Fibroblast of lung (primary cell): ENCODE measurements around the gene CT83. TPM values are rescaled to one million over a fixed set of nuclear protein-coding genes. Genes with fewer than 3 reads are reported as not detected.

Source experiments
- DNase-seq, 2 donors: peaks; one replicate each; pipeline versions ENCODE4 v3.0.0 to v3.0.0-alpha.2; 2010; ENCODE audit warnings: low read depth in 2 of 2
- H2AFZ ChIP-seq: 2 replicates; pipeline ENCODE4 v1.5.1; 2012; ENCODE audit warnings: low read length, control low read depth, inconsistent platforms
- H3K27ac ChIP-seq: 2 replicates; pipeline ENCODE4 v1.5.1; 2011; ENCODE audit warnings: low read length, control low read depth; ENCODE audit not compliant: insufficient read depth
- H3K27me3 ChIP-seq: 2 replicates; pipeline ENCODE4 v1.5.1; 2011; ENCODE audit warnings: mild to moderate bottlenecking, low read length; ENCODE audit not compliant: control insufficient read depth, insufficient read depth
- H3K36me3 ChIP-seq: 2 replicates; pipeline ENCODE4 v1.5.1; 2011; ENCODE audit warnings: low read length; ENCODE audit not compliant: control insufficient read depth, insufficient read depth
- H3K4me1 ChIP-seq: 2 replicates; pipeline ENCODE4 v1.5.1; 2011; ENCODE audit warnings: low read length; ENCODE audit not compliant: control insufficient read depth, insufficient read depth; ENCODE audit errors: extremely low read depth
- H3K4me2 ChIP-seq: 2 replicates; pipeline ENCODE4 v1.5.1; 2011; ENCODE audit warnings: low read length, control low read depth; ENCODE audit not compliant: insufficient read depth; ENCODE audit errors: extremely low read depth
- H3K4me3 ChIP-seq, 4 experiments: fragments of 200-600 bp in 1 of 4; sonication (generic) in 1 of 4; replicated peaks in 1 of 4; 2 replicates each; pipeline ENCODE4 v1.5.1; 2011 to 2016; ENCODE audit warnings: low read length in 4 of 4, low read depth in 3 of 4, mild to moderate bottlenecking in 3 of 4, control low read depth in 2 of 4, inconsistent platforms in 1 of 4, mixed read lengths in 1 of 4; ENCODE audit not compliant: insufficient read depth in 1 of 4; ENCODE audit errors: control extremely low read depth in 1 of 4
- H3K79me2 ChIP-seq: 2 replicates; pipeline ENCODE4 v1.5.1; 2012; ENCODE audit warnings: mild to moderate bottlenecking, low read length, inconsistent platforms; ENCODE audit not compliant: control insufficient read depth, insufficient read depth
- H3K9ac ChIP-seq: 2 replicates; pipeline ENCODE4 v1.5.1; 2011; ENCODE audit warnings: mild to moderate bottlenecking, low read length, control low read depth; ENCODE audit not compliant: insufficient read depth
- H3K9me3 ChIP-seq: 2 replicates; pipeline ENCODE4 v1.5.1; 2012; ENCODE audit warnings: low read depth, low read length; ENCODE audit not compliant: control insufficient read depth, insufficient read depth
- H4K20me1 ChIP-seq: 2 replicates; pipeline ENCODE4 v1.5.1; 2011; ENCODE audit warnings: low read length; ENCODE audit not compliant: control insufficient read depth, insufficient read depth; ENCODE audit errors: extremely low read depth
- CTCF ChIP-seq, 2 donors: IDR thresholded peaks in 1 of 2; conservative IDR thresholded peaks in 1 of 2; 1 replicate in 1 of 2; 2 replicates in 1 of 2; pipeline ENCODE4 v1.5.1; 2011 to 2012; ENCODE audit warnings: low read length in 2 of 2, control low read depth in 1 of 2, inconsistent platforms in 1 of 2, low read depth in 1 of 2, mild to moderate bottlenecking in 1 of 2
- EZH2 ChIP-seq: IDR thresholded peaks from 2 replicates; pipeline ENCODE4 v1.5.1; 2012; ENCODE audit warnings: low read length, control low read depth, mild to moderate bottlenecking; ENCODE audit errors: missing control alignments
- polyA plus RNA-seq, 2 donors: library from polyadenylated mRNA; depleted of rRNA in 1 of 2; stranded (reverse) in 1 of 2; unstranded in 1 of 2; fragments of >200 nt; gene quantifications; 2 replicates each; pipeline ENCODE4 v1.2.1, GENCODE V29; 2011 to 2012; ENCODE audit warnings: missing spikeins in 1 of 2
- total RNA-seq: library from RNA; depleted of rRNA; stranded (reverse); fragments of >200 nt; gene quantifications from 2 replicates; pipeline ENCODE4 v1.2.1, GENCODE V29; 2014

CT83 gene
- total and polyA plus RNA-seq, 2 donors (not counting 1 experiment from before 2014, with no cell fraction given), result not detected

GRCh38 chrX:116436358-116436816, 26.4 kb downstream of the CT83 start, which contains the start of gene SLC6A14:
TSS of gene SLC6A14 (plus strand) at chrX:116436606. CDS start at chrX:116436710, 104 bp downstream.
- Histone ChIP-seq H3K27me3 (no peaks in the 10 kb centered on the region), H3K79me2 (no peaks in the 10 kb centered on the region), H3K9ac (no peak within 1 kb of the TSS), H4K20me1 (no peaks in the 10 kb centered on the region), H3K4me2 (no peak within 1 kb of the TSS), H3K9me3 (no peaks in the 10 kb centered on the region), H3K36me3 (no peaks in the 10 kb centered on the region), H3K4me3 (no peak within 1 kb of the TSS), H3K4me1 (no peaks in the 10 kb centered on the region), H2AFZ (no peak within 1 kb of the TSS), H3K27ac (no peak within 1 kb of the TSS)
- no peak for TF ChIP-seq EZH2
- TF ChIP-seq CTCF (conservative IDR thresholded peaks at IDR 0.05 in 1 of 2, IDR thresholded peaks at IDR 0.05 in 1 of 2; ENCODE audit: low read depth in 1 of 2, low read length in 2 of 2), result no peak
- DNase-seq, result no peak

GRCh38 chrX:116435597-116435996, 27.2 kb downstream of the CT83 start:
- H3K36me3 ChIP-seq, result no peaks in the 10 kb centered on the region
- no peak overlapping the region for H2AFZ ChIP-seq
- H3K9me3 ChIP-seq, result no peaks in the 10 kb centered on the region
- no peak overlapping the region for H3K4me3 ChIP-seq
- H4K20me1 ChIP-seq, result no peaks in the 10 kb centered on the region
- H3K4me1 ChIP-seq, result no peaks in the 10 kb centered on the region
- TF ChIP-seq CTCF (conservative IDR thresholded peaks at IDR 0.05 in 1 of 2, IDR thresholded peaks at IDR 0.05 in 1 of 2; ENCODE audit: low read depth in 1 of 2, low read length in 2 of 2) (no peak), EZH2 (no peak)
- no peak overlapping the region for H3K27ac ChIP-seq
- no peak overlapping the region for H3K4me2 ChIP-seq
- no peaks in the 10 kb centered on the region for H3K79me2 ChIP-seq
- DNase-seq, result no peak
- H3K9ac ChIP-seq, result no peak overlapping the region
- no peaks in the 10 kb centered on the region for H3K27me3 ChIP-seq

GRCh38 chrX:116427978-116428377, 34.8 kb downstream of the CT83 start:
- H2AFZ ChIP-seq, result no peak overlapping the region
- no peak for DNase-seq
- TF ChIP-seq EZH2 (no peak), CTCF (conservative IDR thresholded peaks at IDR 0.05 in 1 of 2, IDR thresholded peaks at IDR 0.05 in 1 of 2; ENCODE audit: low read depth in 1 of 2, low read length in 2 of 2) (no peak)
- H3K9ac ChIP-seq, result no peak overlapping the region
- H3K27me3 ChIP-seq, result no peaks in the 10 kb centered on the region
- no peak overlapping the region for H3K27ac ChIP-seq
- H3K36me3 ChIP-seq, result no peaks in the 10 kb centered on the region
- H3K9me3 ChIP-seq, result no peaks in the 10 kb centered on the region
- H4K20me1 ChIP-seq, result no peaks in the 10 kb centered on the region
- H3K79me2 ChIP-seq, result no peaks in the 10 kb centered on the region
- no peak overlapping the region for H3K4me3 ChIP-seq
- no peak overlapping the region for H3K4me2 ChIP-seq
- no peaks in the 10 kb centered on the region for H3K4me1 ChIP-seq
